Tongue (tissue), 2 donors: ENCODE data around the gene EVX2. TPM values are rescaled to one million over a fixed set of nuclear protein-coding genes. Genes with fewer than 3 reads are reported as not detected.
A peak's percentile ranks its signal among the peaks of the same experiment; 100 is the strongest.

ENCODE experiments used
- DNase-seq: peaks from one replicate; pipeline ENCODE4 v3.0.0-alpha.2; 2015
- total RNA-seq: library from RNA; depleted of rRNA; stranded (reverse); fragments of >200 nt; gene quantifications from one replicate; pipeline ENCODE4 v1.2.3, GENCODE V29; 2014

Gene EVX2
- total RNA-seq, result not detected

DNA sequence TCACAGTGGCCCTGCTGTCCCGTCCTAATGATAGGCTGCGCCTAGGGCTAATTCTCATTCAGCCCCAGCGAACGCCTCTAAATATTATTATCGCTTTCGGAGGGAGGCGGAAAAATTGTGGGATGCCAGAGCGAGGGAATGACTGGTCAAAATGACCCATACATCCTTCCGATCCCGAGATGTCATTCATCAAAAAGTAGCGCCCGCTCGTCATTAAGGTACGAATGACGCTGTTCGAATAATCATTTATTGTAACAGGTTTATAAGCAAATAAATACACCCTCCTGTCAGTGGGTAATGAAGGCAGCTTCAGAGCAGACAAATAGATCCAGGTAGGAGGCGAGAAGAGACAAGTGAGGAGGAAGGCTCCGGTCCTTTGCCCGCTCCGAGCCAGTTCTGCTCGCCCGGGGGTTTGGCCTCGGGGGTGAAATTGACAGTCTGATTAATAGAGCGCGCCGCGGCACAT, at the start of gene EVX2:
EVX2 (minus strand) TSS at position 167 of the 466 bp plus-strand sequence. CDS start 186 bp downstream, outside the sequence.
- DNase-seq, result no peak

DNA sequence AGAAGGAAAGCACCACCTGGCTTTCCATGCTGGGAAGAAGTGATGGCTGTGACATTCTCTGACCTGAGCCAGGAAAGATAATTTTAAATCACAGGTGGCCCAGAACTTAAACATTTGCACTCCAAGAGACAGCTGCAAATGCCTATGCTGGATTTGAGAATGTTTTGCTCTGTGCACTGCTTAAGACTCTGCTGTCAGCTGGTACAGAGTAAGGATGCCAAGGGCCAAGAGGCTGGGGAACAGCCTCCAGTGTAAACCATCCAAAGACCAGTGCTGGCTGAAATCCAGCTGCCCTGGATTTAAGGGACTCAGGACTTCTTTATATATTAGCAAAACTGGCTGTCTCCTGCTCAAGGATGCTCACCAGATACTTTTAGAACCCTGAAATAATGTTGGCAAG, 49.6 kb upstream of the EVX2 start:
- DNase-seq, result peak; percentile 75

GRCh38 chr2:176132205-176133171, 48.7 kb upstream of the EVX2 start:
- peak; percentile 56 for DNase-seq

- no peak for DNase-seq
These were observed 48.0 kb upstream of the EVX2 start for GRCh38 chr2:176131848-176132158.

DNA sequence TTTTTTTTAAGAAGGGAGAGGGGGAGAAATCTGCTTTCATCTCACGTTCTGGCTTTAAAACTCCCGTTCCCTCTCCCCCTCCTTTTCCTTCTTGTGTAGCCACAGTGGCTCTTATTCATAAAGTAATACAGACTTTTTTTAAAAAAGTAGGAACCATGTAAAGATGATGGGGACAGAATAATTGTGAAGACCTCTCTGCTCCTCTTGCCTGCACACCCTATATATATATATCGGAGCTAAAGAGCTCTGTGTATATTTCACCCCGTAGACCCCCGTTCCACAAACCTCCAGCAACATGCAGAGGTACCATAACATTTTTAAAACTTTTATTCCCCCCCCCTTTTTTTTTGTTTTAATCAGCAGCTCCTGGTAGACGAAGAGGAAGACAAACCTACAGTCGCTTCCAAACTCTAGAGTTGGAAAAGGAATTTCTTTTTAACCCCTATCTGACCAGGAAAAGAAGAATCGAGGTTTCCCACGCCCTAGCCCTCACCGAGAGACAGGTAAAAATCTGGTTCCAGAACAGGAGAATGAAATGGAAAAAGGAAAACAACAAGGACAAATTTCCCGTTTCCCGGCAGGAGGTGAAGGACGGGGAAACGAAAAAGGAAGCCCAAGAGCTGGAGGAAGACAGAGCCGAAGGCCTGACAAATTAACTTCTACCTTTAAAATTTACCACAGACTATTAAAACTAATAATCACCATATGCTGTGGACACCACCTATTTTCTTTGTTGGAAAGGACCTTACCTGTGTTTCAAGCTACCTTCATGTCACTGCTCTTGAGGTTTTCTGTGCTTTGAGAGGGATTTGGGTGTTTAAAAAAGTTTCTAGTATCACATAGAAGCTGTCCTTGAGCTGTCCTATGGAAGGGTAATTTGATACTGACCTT, 47.4 kb upstream of the EVX2 start:
- DNase-seq, result no peak

GRCh38 chr2:176130147-176130956, 46.6 kb upstream of the EVX2 start:
- DNase-seq, result peak; percentile 54

DNA sequence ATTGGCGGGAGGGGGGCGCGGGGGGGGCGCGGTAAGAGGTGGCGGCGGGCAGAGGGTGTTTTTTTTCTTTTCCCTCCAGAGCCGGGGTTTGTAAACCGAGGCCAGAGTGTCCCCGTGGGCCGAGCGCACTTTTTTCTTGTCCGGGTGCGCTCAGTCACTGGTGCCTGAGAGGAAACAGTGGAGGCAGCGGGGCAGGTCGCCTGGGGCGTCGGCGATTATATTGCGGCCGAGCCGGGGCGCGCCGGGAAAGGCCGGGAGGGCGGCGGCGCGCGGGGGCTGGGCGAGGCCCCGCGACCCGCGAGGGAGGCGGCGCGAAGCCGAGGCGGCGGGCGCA, 46.0 kb upstream of the EVX2 start:
- DNase-seq, result no peak

DNA sequence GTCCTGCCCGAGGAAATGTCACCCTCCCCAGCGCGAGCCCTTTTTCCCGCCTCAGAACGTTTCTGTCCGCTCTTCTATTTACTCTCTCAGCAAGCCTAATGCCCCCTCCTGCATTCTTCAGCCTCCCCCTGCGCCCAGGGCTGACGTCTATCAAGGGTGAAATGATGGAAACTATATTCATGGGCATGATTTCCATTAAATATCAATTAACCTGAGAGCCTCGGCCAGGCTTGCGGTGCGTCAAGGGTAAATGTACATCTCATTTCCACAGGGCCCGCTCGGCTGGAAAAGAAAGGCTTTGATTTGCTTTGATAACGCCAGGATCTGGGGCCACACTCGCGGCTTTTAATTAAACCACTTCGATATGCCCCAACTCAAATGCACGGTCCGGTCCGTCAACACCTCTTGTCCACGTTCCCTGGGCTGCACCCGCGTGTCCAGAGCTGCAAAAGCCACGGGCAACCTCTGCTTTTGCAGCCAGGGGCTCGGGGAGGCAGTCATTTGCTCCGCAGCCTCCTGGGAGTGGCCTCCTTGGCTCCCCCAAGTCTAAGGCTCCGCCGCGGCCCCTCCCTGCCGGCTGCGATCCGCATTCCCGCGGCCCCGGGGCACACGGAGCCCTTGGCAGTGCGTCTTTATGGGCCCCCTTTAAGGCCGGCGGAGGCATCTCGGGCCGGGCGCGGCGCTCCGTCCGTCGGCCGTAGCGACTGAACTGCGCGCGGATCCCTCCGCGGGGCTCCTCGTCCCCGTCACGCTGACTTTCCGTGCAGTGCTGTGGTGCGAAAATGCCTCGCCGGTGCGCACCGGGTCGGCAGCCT, 45.4 kb upstream of the EVX2 start, which contains the start of gene HOXD8:
HOXD8 (plus strand) TSS at position 724 of the 815 bp plus-strand sequence. CDS start 662 bp downstream, outside the sequence.
- peak; percentile 69 for DNase-seq

DNA sequence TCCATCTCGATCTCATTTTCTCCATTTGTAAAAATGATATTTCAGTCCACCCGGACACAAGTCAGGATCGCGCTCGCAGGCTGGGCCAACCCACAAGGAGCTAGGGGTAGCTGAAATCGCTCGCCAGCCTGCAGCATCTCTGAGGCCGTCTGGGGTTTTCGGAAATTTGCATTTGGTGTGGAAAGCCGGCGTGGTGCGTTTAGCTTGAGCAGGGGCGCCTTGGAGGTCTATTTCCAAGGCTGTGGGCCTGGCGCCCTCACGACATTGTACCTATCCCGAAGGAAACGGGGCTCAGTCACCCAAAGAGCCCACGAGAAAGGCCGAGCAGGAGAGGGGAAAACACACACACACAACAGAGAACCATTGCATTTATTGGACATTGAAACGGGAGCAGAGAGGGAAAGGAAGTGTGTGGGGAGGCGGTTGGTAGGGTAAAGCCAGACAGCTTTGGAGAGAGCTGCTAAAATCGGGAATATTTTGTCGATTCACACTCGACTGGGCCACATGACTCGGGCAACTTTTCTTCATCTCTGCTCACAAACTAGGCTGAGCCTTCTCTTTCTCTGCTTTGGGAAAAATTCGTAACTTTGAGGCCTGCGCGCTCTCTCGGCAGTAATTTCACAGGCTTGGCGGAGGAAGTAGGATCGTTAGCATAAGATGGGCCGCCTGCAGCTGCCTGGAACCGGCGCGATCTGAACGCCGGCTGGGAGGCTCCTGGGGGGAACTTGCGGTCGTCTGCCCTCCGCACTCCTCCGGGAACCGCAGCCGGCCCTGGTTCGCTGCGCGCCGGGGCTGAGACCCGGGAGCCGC, 44.6 kb upstream of the EVX2 start:
- peak; percentile 57 for DNase-seq

GRCh38 chr2:176127774-176128072, 44.0 kb upstream of the EVX2 start:
- DNase-seq, result no peak

DNA sequence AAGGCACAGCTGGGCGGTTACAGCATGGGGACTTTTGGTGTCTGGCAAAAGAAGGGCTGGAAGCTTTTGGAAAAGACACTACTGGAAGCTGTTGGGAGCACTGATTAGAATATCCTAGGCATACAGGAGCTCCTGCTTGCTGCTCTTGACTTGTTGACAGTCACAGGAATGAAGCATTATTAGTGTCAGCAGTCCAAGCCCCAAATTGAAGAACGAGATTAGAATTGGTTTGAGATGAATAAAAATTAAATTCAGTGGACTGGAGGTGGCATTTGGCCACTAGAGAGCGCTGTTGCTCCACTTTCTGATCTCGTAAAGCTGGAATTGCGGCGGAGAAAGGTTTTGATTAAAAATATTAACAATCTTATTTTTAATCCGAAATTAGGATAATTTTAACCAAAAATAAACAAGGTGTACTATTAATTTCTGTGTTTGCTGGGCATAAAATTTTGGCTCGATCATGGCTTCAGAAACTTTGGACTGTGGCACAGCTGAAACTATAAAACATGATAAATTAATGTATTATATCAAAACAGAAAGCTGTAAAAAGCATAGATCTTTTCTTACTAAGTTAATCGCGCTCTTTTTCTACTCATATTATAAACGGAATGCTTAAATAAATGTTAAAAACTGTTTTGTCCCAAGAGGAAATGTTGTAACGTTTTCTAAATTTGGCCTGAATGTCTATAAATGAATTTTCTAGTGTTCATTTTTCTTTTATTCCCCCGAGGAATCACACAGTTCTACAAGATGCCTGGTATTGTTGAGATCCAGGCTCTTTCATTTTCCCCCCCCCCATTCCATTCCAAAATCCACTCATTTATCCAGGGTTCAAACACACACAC, 43.4 kb upstream of the EVX2 start:
- peak; percentile 90 for DNase-seq

GRCh38 chr2:176125772-176126054, 42.0 kb upstream of the EVX2 start:
- DNase-seq, result no peak

GRCh38 chr2:176124947-176125771, 41.4 kb upstream of the EVX2 start:
- DNase-seq, result no peak

DNA sequence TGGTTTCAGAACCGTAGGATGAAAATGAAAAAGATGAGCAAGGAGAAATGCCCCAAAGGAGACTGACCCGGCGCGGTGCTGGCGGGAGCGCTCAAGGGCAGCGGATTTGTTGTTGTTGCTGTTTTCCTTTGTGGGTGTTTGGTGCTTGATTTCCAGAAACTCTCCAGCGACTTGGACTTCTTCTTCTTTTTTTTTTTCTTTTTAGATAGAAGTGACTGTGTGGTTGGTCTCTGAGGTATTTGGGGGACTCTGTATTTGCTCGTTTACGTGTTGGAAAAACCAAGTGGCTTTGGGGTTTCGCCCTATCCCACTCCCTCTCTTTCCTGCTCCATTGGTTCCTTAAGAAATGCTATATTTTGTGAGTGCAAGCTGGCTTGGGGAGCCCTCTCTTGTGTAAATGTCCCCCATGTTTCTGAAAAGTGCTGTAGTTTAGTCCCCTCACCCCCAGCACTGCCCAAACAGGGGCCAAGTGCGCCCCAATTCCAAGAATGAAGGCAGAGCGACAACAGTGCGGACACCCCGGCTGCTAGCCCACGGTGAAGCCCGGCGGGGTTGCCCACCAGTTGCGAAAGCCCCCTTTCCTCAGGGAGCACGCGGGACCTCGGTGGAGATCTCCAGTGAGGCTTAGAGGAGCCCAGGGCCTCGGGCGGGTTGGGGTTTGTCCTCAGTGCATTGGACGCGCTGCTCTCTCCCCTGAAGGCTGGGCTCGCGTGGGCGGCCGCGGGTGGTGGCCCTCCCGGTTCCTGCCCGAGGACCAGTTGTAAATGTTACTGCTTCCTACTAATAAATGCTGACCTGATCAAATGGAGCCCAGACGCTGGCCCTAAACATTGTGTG, 40.6 kb upstream of the EVX2 start:
- no peak for DNase-seq

DNA sequence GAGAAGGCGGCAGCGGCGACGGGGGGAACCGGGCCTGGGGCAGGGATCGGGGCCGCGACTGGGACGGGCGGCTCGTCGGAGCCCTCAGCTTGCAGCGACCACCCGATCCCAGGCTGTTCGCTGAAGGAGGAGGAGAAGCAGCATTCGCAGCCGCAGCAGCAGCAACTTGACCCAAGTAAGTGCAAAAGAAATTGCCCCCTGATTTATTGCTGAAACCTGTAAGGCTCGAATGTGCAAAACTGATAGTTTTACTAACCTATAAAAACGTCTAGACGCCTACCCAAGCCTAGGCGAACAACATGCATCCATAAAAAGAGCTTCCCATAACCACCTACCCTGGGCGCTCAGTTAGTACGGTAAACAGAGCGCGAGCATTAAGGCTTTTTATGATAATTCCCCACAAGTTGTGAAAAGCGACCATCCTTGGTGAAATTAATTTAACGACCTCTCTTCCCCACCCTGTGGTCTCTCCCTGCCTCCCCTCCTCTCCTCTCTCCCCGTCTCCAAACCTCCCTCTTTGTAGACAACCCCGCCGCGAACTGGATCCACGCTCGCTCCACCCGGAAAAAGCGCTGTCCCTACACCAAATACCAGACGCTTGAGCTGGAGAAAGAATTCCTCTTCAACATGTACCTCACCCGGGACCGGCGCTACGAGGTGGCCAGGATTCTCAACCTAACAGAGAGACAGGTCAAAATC, 39.8 kb upstream of the EVX2 start:
- DNase-seq, result no peak

DNA sequence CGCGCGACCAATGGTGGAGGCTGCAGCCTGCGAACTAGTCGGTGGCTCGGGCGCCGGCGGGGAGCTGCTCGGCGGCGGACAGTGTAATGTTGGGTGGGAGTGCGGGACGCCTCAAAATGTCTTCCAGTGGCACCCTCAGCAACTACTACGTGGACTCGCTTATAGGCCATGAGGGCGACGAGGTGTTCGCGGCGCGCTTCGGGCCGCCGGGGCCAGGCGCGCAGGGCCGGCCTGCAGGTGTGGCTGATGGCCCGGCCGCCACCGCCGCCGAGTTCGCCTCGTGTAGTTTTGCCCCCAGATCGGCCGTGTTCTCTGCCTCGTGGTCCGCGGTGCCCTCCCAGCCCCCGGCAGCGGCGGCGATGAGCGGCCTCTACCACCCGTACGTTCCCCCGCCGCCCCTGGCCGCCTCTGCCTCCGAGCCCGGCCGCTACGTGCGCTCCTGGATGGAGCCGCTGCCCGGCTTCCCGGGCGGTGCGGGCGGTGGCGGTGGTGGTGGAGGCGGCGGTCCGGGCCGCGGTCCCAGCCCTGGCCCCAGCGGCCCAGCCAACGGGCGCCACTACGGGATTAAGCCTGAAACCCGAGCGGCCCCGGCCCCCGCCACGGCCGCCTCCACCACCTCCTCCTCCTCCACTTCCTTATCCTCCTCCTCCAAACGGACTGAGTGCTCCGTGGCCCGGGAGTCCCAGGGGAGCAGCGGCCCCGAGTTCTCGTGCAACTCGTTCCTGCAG, 39.1 kb upstream of the EVX2 start, which contains the start of gene HOXD9:
HOXD9 (plus strand) TSS at position 37 of the 728 bp plus-strand sequence; CDS start at position 87, 50 bp downstream.
- no peak for DNase-seq
